Breast epithelium (tissue), 3 donors: ENCODE results near the gene MICAL2.

ENCODE experiments used
- CTCF ChIP-seq, 3 donors: fragments of 450-650 bp; IDR thresholded peaks; one replicate each; pipeline ENCODE4 v1.5.1; 2016 to 2017; ENCODE audit warnings: antibody characterized with exemption in 3 of 3, mild to moderate bottlenecking in 3 of 3, moderate library complexity in 3 of 3
- POLR2A ChIP-seq: fragments of 450-650 bp; IDR thresholded peaks from one replicate; pipeline ENCODE4 v1.6.1; 2016; ENCODE audit warnings: antibody characterized with exemption, mild to moderate bottlenecking, moderate library complexity

DNA sequence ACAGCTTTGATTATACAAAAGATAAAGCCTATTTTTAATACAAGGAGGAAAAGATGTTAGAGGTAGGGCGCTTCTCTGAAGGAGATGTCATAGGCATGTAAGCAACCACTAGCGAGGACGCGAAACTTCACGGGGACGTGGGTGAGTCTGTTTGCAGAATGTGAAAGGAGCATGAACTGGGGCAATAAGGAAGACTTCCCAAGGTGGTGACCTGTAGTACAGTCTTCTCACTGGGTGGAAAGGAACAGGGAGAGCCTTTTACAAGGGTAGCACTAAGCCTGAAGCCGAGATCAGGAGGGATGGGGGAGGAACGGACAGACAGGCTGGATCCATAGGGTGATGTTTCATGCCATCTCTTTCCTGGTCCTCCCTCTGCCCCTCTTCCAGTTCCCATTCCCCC is 10.0 kb upstream of the MICAL2 start:
- TF ChIP-seq CTCF (IDR thresholded peaks at IDR 0.05) (no peak), POLR2A (no peak)
